ENCODE measurements around the gene OBI1.

DNA sequence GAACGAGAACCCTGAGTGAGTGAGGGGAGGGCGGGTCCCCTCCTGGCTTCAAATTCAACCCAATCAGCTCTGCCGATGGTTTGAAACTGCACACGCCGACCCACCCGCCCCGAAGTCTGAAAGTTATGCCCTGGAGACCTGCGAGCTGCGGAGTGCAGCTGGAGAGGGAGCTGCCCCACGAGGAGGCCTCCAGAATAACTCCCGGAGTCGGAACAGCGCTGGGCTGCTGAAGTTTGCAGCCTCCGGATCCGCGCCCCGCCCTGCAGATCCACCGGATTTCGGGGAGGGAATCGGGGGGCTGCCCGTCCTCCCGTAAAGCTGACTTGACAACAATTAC is 62.6 kb downstream of the OBI1 start:
- TF ChIP-seq, protein P1, sequence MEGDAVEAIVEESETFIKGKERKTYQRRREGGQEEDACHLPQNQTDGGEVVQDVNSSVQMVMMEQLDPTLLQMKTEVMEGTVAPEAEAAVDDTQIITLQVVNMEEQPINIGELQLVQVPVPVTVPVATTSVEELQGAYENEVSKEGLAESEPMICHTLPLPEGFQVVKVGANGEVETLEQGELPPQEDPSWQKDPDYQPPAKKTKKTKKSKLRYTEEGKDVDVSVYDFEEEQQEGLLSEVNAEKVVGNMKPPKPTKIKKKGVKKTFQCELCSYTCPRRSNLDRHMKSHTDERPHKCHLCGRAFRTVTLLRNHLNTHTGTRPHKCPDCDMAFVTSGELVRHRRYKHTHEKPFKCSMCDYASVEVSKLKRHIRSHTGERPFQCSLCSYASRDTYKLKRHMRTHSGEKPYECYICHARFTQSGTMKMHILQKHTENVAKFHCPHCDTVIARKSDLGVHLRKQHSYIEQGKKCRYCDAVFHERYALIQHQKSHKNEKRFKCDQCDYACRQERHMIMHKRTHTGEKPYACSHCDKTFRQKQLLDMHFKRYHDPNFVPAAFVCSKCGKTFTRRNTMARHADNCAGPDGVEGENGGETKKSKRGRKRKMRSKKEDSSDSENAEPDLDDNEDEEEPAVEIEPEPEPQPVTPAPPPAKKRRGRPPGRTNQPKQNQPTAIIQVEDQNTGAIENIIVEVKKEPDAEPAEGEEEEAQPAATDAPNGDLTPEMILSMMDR (IDR thresholded peaks at IDR 0.05): no peak
- TF ChIP-seq EP300 (IDR thresholded peaks at IDR 0.05): no peak
- TF ChIP-seq POLR2A (IDR thresholded peaks at IDR 0.05): no peak
